ENCODE data around the gene TRAF2.

DNA sequence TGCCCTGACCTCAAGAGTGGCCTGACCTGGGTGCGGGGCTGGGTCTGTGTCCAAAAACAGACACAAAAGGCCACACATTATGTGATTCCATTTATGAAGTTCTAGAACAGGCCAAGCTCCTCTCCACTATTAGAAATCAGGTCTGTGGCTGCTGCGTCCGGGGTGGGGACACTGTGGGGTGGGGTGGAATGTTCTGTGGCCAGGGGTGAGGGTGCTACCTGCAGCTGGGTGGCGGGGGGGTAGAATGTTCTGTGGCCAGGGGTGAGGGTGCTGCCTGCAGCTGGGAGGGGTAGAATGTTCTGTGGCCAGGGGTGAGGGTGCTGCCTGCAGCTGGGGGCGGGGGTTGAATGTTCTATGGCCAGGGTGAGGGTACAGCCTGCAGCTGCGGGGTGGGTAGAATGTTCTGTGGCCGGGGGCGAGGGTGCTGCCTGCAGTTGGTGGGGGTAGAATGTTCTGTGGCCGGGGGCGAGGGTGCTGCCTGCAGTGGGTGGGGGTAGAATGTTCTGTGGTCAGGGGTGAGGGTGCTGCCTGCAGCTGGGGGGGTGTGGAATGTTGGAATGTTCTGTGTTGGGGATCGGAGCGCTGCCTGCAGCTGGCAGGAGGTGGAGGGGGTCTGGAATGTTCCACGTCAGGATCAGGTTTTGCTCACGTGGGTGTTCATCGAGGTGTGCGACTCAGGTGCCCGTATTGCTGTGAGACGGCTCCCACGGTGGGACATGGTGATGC, 74.1 kb downstream of the TRAF2 start:
- TF ChIP-seq, protein P1, sequence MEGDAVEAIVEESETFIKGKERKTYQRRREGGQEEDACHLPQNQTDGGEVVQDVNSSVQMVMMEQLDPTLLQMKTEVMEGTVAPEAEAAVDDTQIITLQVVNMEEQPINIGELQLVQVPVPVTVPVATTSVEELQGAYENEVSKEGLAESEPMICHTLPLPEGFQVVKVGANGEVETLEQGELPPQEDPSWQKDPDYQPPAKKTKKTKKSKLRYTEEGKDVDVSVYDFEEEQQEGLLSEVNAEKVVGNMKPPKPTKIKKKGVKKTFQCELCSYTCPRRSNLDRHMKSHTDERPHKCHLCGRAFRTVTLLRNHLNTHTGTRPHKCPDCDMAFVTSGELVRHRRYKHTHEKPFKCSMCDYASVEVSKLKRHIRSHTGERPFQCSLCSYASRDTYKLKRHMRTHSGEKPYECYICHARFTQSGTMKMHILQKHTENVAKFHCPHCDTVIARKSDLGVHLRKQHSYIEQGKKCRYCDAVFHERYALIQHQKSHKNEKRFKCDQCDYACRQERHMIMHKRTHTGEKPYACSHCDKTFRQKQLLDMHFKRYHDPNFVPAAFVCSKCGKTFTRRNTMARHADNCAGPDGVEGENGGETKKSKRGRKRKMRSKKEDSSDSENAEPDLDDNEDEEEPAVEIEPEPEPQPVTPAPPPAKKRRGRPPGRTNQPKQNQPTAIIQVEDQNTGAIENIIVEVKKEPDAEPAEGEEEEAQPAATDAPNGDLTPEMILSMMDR (IDR thresholded peaks at IDR 0.05): no peak
- TF ChIP-seq EZH2 (IDR thresholded peaks at IDR 0.05; ENCODE audit: borderline replicate concordance, insufficient read depth, low read depth, low read length, poor library complexity, severe bottlenecking): no peak
